Measurements from ENCODE around the gene OTUB2. TPM values are rescaled to one million over a fixed set of nuclear protein-coding genes. Genes with fewer than 3 reads are reported as not detected.
A peak's percentile ranks its signal among the peaks of the same experiment; 100 is the strongest.

Gene OTUB2
- polyA plus RNA-seq, 1 donor (not counting 4 experiments of a cell fraction or from before 2014, with no cell fraction given), result 2.6 TPM

DNA sequence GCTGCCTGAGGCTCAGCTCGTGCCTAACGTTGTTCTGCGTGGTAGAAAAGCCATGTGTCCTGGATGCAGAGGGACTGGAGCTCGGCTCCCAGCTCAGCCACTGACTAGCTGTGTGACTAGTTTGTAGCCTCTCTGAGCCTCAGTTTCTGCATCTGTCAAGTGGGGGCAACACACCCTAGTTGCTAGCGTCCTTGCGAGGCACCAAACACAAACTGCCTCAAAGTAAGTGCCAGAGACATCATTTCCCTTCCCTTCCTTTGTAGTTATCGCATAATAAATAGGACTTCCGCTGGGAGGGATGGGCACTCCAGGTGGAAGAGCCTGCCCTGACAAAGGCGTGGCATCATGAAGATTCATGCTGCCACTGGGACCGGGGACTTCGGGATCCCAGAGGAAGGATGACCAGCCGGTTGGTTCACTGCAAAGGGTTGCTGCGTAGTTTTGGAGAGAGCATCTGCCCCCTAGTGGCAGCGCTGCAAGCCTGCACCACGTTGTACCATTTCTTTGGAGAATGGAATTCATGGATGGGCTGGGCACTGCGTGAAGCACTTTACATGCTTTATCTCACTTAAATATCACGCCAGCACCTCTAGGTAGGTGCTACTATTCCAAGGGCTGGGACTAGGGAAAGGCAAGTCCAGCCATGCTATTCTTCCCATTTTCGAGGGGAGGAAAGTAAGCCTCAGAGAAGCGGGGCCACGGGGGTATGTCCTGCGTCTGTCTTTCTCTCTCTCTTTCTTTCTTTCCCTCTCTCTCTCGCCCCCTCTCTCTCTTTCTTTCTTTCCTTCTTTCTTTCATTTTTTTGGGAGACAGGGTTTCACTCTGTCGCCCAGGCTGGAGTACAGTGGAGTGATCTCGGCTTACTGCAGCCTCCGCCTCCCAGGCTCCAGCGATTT is 24.4 kb upstream of the OTUB2 start:
- H3K4me2 ChIP-seq (ENCODE audit: control insufficient read depth, extremely low read depth, insufficient read depth, low read depth, low read length), result peak overlapping the region; percentile 40
- H3K4me3 ChIP-seq (ENCODE audit: control insufficient read depth in 2 of 3, extremely low read depth in 1 of 3, insufficient read depth in 2 of 3, low read depth in 1 of 3, low read length in 3 of 3), result no peak overlapping the region
- H4K20me1 ChIP-seq (ENCODE audit: control insufficient read depth, extremely low read depth, insufficient read depth, low read length), result no peaks in the 10 kb centered on the region
- dilution Hi-C loops (cut with MboI; ENCODE audit: extremely low pct_ligation_motif_present, low sequenced_read_pairs), result no loop called here
- TF ChIP-seq EZH2 (IDR thresholded peaks at IDR 0.05; ENCODE audit: low read length), result no peak
- TF ChIP-seq, protein P1, sequence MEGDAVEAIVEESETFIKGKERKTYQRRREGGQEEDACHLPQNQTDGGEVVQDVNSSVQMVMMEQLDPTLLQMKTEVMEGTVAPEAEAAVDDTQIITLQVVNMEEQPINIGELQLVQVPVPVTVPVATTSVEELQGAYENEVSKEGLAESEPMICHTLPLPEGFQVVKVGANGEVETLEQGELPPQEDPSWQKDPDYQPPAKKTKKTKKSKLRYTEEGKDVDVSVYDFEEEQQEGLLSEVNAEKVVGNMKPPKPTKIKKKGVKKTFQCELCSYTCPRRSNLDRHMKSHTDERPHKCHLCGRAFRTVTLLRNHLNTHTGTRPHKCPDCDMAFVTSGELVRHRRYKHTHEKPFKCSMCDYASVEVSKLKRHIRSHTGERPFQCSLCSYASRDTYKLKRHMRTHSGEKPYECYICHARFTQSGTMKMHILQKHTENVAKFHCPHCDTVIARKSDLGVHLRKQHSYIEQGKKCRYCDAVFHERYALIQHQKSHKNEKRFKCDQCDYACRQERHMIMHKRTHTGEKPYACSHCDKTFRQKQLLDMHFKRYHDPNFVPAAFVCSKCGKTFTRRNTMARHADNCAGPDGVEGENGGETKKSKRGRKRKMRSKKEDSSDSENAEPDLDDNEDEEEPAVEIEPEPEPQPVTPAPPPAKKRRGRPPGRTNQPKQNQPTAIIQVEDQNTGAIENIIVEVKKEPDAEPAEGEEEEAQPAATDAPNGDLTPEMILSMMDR (optimal IDR thresholded peaks at IDR 0.05 in 1 of 3, IDR thresholded peaks at IDR 0.05 in 1 of 3, conservative IDR thresholded peaks at IDR 0.05 in 1 of 3; ENCODE audit: extremely low read depth in 1 of 3, insufficient read depth in 2 of 3, low read length in 3 of 3), result peak; percentile 93 to 100 (median 98)
- no peak overlapping the region for H3K27ac ChIP-seq (ENCODE audit: control insufficient read depth, insufficient read depth, low read length)
- no peak overlapping the region for H3K9ac ChIP-seq (ENCODE audit: control insufficient read depth, extremely low read depth, insufficient read depth, low read length)
- DNase-seq (ENCODE audit: low read depth, low spot score) (no peak), FAIRE-seq (peak; percentile 90)
- no peaks in the 10 kb centered on the region for H3K36me3 ChIP-seq (ENCODE audit: control insufficient read depth in 2 of 2, extremely low read depth in 1 of 2, insufficient read depth in 2 of 2, low read length in 2 of 2)
- H3K27me3 ChIP-seq (ENCODE audit: control insufficient read depth, extremely low read depth, insufficient read depth, low read length), result peaks cover 4% of the 10 kb centered on the region
- H3K4me1 ChIP-seq (ENCODE audit: control insufficient read depth, extremely low read depth, insufficient read depth, low read length), result peaks cover 12% of the 10 kb centered on the region
- no peaks in the 10 kb centered on the region for H3K79me2 ChIP-seq (ENCODE audit: control insufficient read depth, insufficient read depth, low read length)
- no peak overlapping the region for H2AFZ ChIP-seq (ENCODE audit: control insufficient read depth, low read length)
- H3K9me1 ChIP-seq (ENCODE audit: control insufficient read depth, extremely low read depth, insufficient read depth, low read length), result no peaks in the 10 kb centered on the region
- no peaks in the 10 kb centered on the region for H3K9me3 ChIP-seq (ENCODE audit: control insufficient read depth, low read depth, low read length)

DNA sequence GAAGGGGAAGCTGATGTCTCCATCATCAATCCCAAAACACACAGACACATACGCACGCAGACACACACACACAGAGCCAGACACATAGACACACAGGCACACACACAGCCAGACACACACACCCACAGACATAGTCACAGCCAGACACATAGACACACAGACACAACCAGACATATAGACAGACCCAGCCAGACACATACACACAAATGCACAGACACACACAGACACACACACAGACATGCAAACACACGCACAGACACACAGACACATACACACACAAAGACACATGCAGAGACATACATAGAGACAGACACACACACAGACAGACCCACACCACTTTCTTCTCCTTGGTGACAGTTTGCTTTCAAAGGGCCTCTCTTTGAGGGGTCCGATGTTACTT is 22.7 kb upstream of the OTUB2 start:
- Histone ChIP-seq H2AFZ (ENCODE audit: control insufficient read depth, low read length) (no peak overlapping the region), H3K79me2 (ENCODE audit: control insufficient read depth, insufficient read depth, low read length) (no peaks in the 10 kb centered on the region), H3K27ac (ENCODE audit: control insufficient read depth, insufficient read depth, low read length) (no peak overlapping the region), H3K4me3 (ENCODE audit: control insufficient read depth in 2 of 3, extremely low read depth in 1 of 3, insufficient read depth in 2 of 3, low read depth in 1 of 3, low read length in 3 of 3) (no peak overlapping the region), H4K20me1 (ENCODE audit: control insufficient read depth, extremely low read depth, insufficient read depth, low read length) (no peaks in the 10 kb centered on the region), H3K4me2 (ENCODE audit: control insufficient read depth, extremely low read depth, insufficient read depth, low read depth, low read length) (no peak overlapping the region), H3K9me3 (ENCODE audit: control insufficient read depth, low read depth, low read length) (no peaks in the 10 kb centered on the region), H3K9ac (ENCODE audit: control insufficient read depth, extremely low read depth, insufficient read depth, low read length) (no peak overlapping the region), H3K4me1 (ENCODE audit: control insufficient read depth, extremely low read depth, insufficient read depth, low read length) (peaks cover 12% of the 10 kb centered on the region), H3K9me1 (ENCODE audit: control insufficient read depth, extremely low read depth, insufficient read depth, low read length) (no peaks in the 10 kb centered on the region), H3K27me3 (ENCODE audit: control insufficient read depth, extremely low read depth, insufficient read depth, low read length) (peaks cover 4% of the 10 kb centered on the region), H3K36me3 (ENCODE audit: control insufficient read depth in 2 of 2, extremely low read depth in 1 of 2, insufficient read depth in 2 of 2, low read length in 2 of 2) (no peaks in the 10 kb centered on the region)
- TF ChIP-seq EZH2 (IDR thresholded peaks at IDR 0.05; ENCODE audit: low read length), result no peak
- TF ChIP-seq, protein P1 (optimal IDR thresholded peaks at IDR 0.05 in 1 of 3, IDR thresholded peaks at IDR 0.05 in 1 of 3, conservative IDR thresholded peaks at IDR 0.05 in 1 of 3; ENCODE audit: extremely low read depth in 1 of 3, insufficient read depth in 2 of 3, low read length in 3 of 3), result no peak
- FAIRE-seq (no peak), DNase-seq (ENCODE audit: low read depth, low spot score) (no peak)
- dilution Hi-C loops (cut with MboI; ENCODE audit: extremely low pct_ligation_motif_present, low sequenced_read_pairs), result no loop called here
